Measurements from ENCODE around the gene AUTS2. TPM values are rescaled to one million over a fixed set of nuclear protein-coding genes. Genes with fewer than 3 reads are reported as not detected.

Gene AUTS2
- total RNA-seq, 1 donor from 2014 or later = 9.9 TPM

GRCh38 chr7:70390251-70390650 is 792.0 kb downstream of the AUTS2 start:
- no peaks in the 10 kb centered on the region for H3K36me3 ChIP-seq (ENCODE audit: control insufficient read depth, insufficient read depth, low read length)
- no peaks in the 10 kb centered on the region for H3K27me3 ChIP-seq (ENCODE audit: control insufficient read depth, insufficient read depth, low read length)
- no peak for DNase-seq (ENCODE audit: low read depth)
- TF ChIP-seq CTCF (IDR thresholded peaks at IDR 0.05; ENCODE audit: insufficient read depth, low read length, poor library complexity, severe bottlenecking) = no peak
- no peak overlapping the region for H3K4me3 ChIP-seq (ENCODE audit: low read depth, low read length)

- no peaks in the 10 kb centered on the region for H3K27me3 ChIP-seq (ENCODE audit: control insufficient read depth, insufficient read depth, low read length)
- H3K4me3 ChIP-seq (ENCODE audit: low read depth, low read length) = no peak overlapping the region
- no peak for TF ChIP-seq CTCF (IDR thresholded peaks at IDR 0.05; ENCODE audit: insufficient read depth, low read length, poor library complexity, severe bottlenecking)
- H3K36me3 ChIP-seq (ENCODE audit: control insufficient read depth, insufficient read depth, low read length) = no peaks in the 10 kb centered on the region
- no peak for DNase-seq (ENCODE audit: low read depth)
Measured at GRCh38 chr7:70392256-70392876, 794.1 kb downstream of the AUTS2 start.

- H3K27me3 ChIP-seq (ENCODE audit: control insufficient read depth, insufficient read depth, low read length) = no peaks in the 10 kb centered on the region
- H3K4me3 ChIP-seq (ENCODE audit: low read depth, low read length) = no peak overlapping the region
- no peak for TF ChIP-seq CTCF (IDR thresholded peaks at IDR 0.05; ENCODE audit: insufficient read depth, low read length, poor library complexity, severe bottlenecking)
- DNase-seq (ENCODE audit: low read depth) = no peak
- H3K36me3 ChIP-seq (ENCODE audit: control insufficient read depth, insufficient read depth, low read length) = no peaks in the 10 kb centered on the region
Measured at GRCh38 chr7:70392877-70393435, 794.7 kb downstream of the AUTS2 start.

GRCh38 chr7:70393956-70394355 is 795.7 kb downstream of the AUTS2 start:
- Histone ChIP-seq H3K36me3 (ENCODE audit: control insufficient read depth, insufficient read depth, low read length) (no peaks in the 10 kb centered on the region), H3K27me3 (ENCODE audit: control insufficient read depth, insufficient read depth, low read length) (no peaks in the 10 kb centered on the region), H3K4me3 (ENCODE audit: low read depth, low read length) (no peak overlapping the region)
- no peak for TF ChIP-seq CTCF (IDR thresholded peaks at IDR 0.05; ENCODE audit: insufficient read depth, low read length, poor library complexity, severe bottlenecking)
- DNase-seq (ENCODE audit: low read depth) = no peak

GRCh38 chr7:70400829-70401380 is 802.6 kb downstream of the AUTS2 start:
- DNase-seq (ENCODE audit: low read depth) = no peak
- Histone ChIP-seq H3K36me3 (ENCODE audit: control insufficient read depth, insufficient read depth, low read length) (no peaks in the 10 kb centered on the region), H3K4me3 (ENCODE audit: low read depth, low read length) (no peak overlapping the region), H3K27me3 (ENCODE audit: control insufficient read depth, insufficient read depth, low read length) (no peaks in the 10 kb centered on the region)
- TF ChIP-seq CTCF (IDR thresholded peaks at IDR 0.05; ENCODE audit: insufficient read depth, low read length, poor library complexity, severe bottlenecking) = no peak

Data from kidney epithelial cell (primary cell).